PFSK-1 (cell line): ENCODE results near the gene PRKCE.

Experiments used
- POLR2AphosphoS5 ChIP-seq: IDR thresholded peaks from 2 replicates; pipeline ENCODE4 v1.6.1; 2012; ENCODE audit warnings: low read depth, mild to moderate bottlenecking, control low read depth, low read length, moderate library complexity
- SIN3A ChIP-seq: IDR thresholded peaks from 2 replicates; pipeline ENCODE4 v1.6.1; 2012; ENCODE audit warnings: mild to moderate bottlenecking, low read length, moderate library complexity, borderline replicate concordance; ENCODE audit not compliant: insufficient read depth

DNA sequence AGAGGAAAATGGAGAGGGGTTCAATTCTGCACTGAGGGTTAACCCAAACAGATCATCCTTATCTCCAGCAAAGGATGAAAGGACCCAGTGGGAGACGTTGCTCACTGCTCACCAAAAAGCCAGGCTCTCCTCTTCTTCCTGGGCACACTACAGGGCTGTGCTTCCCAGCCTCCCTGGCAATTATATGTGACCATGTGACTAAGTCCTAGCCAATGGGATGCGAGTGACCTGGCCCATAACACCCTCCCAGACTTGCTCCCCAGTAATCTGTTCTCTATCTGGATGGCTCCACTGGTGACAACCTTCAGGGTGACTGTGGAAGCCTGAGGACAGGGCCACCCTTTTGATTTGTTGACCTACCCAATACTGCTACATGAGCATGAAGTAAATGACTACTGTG lies 10.9 kb upstream of the PRKCE start:
- TF ChIP-seq SIN3A: no peak
- TF ChIP-seq POLR2AphosphoS5: no peak
